WTC11 (cell line): ENCODE measurements around the gene BMP7. TPM values are rescaled to one million over a fixed set of nuclear protein-coding genes. Genes with fewer than 3 reads are reported as not detected.
"Not testable (repeated sequence)": the region's sequence is repeated elsewhere in the genome, so short reads cannot be mapped to it uniquely, and the experiment has no call there.

Experiments used
- ATAC-seq: fragments of 200-7000 bp; cut with Tn5 transposase; 2 replicates; pipeline ENCODE4 v1.10.0; 2021; ENCODE audit warnings: mild to moderate bottlenecking, moderate library complexity
- CTCF ChIA-PET: fragments of 300-600 bp; sonication (Branson Sonifier 250); formaldehyde crosslinking; loops from one replicate; lab custom pipeline; 2021; ENCODE audit warnings: antibody characterized with exemption; lab: Charles Lee
- POLR2A ChIA-PET: fragments of 350-600 bp; sonication (Branson Sonifier 250); formaldehyde crosslinking; loops from one replicate; lab custom pipeline; 2021; ENCODE audit warnings: antibody characterized with exemption; lab: Charles Lee
- DNase-seq: peaks from one replicate; pipeline ENCODE4 v3.0.0; 2021; ENCODE audit warnings: low spot score
- H3K27ac Mint-ChIP-seq: 2 replicates; pipeline ENCODE4 v1.8.0; 2021; ENCODE audit warnings: mixed read lengths
- H3K27me3 Mint-ChIP-seq: 2 replicates; pipeline ENCODE4 v1.8.0; 2021; ENCODE audit warnings: low read depth, mild to moderate bottlenecking, moderate library complexity, mixed read lengths
- H3K36me3 Mint-ChIP-seq: 2 replicates; pipeline ENCODE4 v1.8.0; 2021; ENCODE audit warnings: mixed read lengths
- H3K4me1 Mint-ChIP-seq: 2 replicates; pipeline ENCODE4 v1.8.0; 2022; ENCODE audit warnings: mixed read lengths
- H3K4me3 Mint-ChIP-seq: 2 replicates; pipeline ENCODE4 v1.8.0; 2021; ENCODE audit warnings: mild to moderate bottlenecking, moderate library complexity, mixed read lengths
- H3K9me3 Mint-ChIP-seq: 2 replicates; pipeline ENCODE4 v1.8.0; 2021; ENCODE audit warnings: mixed read lengths
- ATF1 ChIP-seq: sonication (generic); formaldehyde crosslinking; IDR thresholded peaks from 2 replicates; pipeline ENCODE4 v1.8.1; 2023; ENCODE audit warnings: mild to moderate bottlenecking, moderate library complexity, missing genetic modification reagents
- FOXK1 ChIP-seq: sonication (generic); formaldehyde crosslinking; IDR thresholded peaks from 2 replicates; pipeline ENCODE4 v1.8.0; 2022; ENCODE audit warnings: mild to moderate bottlenecking, moderate library complexity, missing genetic modification reagents
- GABPB1 ChIP-seq: sonication (generic); formaldehyde crosslinking; IDR thresholded peaks from 2 replicates; pipeline ENCODE4 v1.8.1; 2023; ENCODE audit warnings: mild to moderate bottlenecking, missing genetic modification reagents
- JAZF1 ChIP-seq: fragments of 250-450 bp; sonication (Bioruptor Pico); IDR thresholded peaks from 2 replicates; pipeline ENCODE4 v1.9.0; 2021; ENCODE audit warnings: moderate library complexity, mild to moderate bottlenecking, inconsistent platforms
- PRRX2 ChIP-seq: fragments of 250-450 bp; sonication (Bioruptor Pico); IDR thresholded peaks from 2 replicates; pipeline ENCODE4 v1.8.0; 2021; ENCODE audit warnings: mild to moderate bottlenecking
- SMAD3 ChIP-seq: sonication (generic); formaldehyde crosslinking; IDR thresholded peaks from 2 replicates; pipeline ENCODE4 v1.8.0; 2022; ENCODE audit warnings: missing genetic modification reagents, mild to moderate bottlenecking, borderline replicate concordance
- TEAD4 ChIP-seq: sonication (generic); formaldehyde crosslinking; IDR thresholded peaks from 2 replicates; pipeline ENCODE4 v1.8.0; 2022; ENCODE audit warnings: mild to moderate bottlenecking, missing genetic modification reagents
- ZNF219 ChIP-seq: sonication (generic); formaldehyde crosslinking; IDR thresholded peaks from 2 replicates; pipeline ENCODE4 v1.8.0; 2023; ENCODE audit warnings: missing genetic modification reagents, mild to moderate bottlenecking, borderline replicate concordance
- total RNA-seq: library from RNA; stranded (reverse); gene quantifications from 3 replicates; pipeline ENCODE4 v1.2.3, GENCODE V29; 2021
- TF ChIP-seq, protein P1 (sequence below): sonication (generic); formaldehyde crosslinking; IDR thresholded peaks from 2 replicates; pipeline ENCODE4 v1.8.0; 2022; ENCODE audit warnings: mild to moderate bottlenecking, missing genetic modification reagents
- TF ChIP-seq, protein P2 (sequence below): sonication (generic); formaldehyde crosslinking; IDR thresholded peaks from 2 replicates; pipeline ENCODE4 v1.8.1; 2022; ENCODE audit warnings: low read depth, mild to moderate bottlenecking, moderate library complexity, missing genetic modification reagents, borderline replicate concordance
- TF ChIP-seq, protein P3 (sequence below): sonication (generic); formaldehyde crosslinking; IDR thresholded peaks from 2 replicates; pipeline ENCODE4 v1.8.0; 2023; ENCODE audit warnings: missing genetic modification reagents, mild to moderate bottlenecking, borderline replicate concordance

BMP7 gene
- total RNA-seq, 1 experiment from 2014 or later: 40.7 TPM

DNA sequence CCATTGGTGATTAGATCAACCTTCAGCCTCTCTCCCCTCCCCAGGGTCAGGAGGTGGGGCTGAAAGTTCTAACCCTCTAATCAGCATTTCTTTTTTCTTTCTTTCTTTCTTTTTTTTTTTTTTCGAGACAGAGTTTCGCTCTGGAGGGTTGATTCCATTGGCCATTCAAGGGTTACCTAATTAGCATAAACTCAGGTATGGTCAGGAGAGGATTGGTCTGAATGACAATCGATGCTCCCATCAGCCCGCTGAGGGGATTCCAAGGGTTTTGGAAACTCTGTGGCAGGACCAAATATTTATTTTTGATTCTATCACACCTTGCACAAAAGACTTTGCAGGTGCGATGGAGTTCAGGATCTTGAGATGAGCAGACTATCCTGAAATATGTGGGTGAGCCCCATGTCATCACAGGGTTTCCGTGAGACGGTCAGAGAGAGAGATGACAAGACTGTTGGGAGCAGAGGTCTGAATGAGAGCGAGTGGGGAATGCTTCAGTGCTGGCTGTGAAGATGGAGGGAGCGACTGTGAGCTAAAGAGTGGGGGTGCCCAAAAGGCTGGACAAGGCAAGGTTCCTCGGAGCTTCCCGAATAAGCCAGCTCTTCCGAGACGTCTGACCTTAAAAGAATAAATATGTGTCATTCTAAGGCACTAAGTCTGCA is 107.1 kb downstream of the BMP7 start:
- no peaks in the 10 kb centered on the region; the same call in 1 of the 2 replicates for H3K27me3 Mint-ChIP-seq
- peaks cover 7% of the 10 kb centered on the region for H3K9me3 Mint-ChIP-seq
- CTCF ChIA-PET: interaction anchor here (1.4 kb wide), 1 partner anchor 187 kb away, joined by 3 read pairs; no protein-coding TSS in a partner anchor
- H3K36me3 Mint-ChIP-seq: 0 out of 2 replicates have a peak, but pooled peaks cover 5% of the 10 kb centered on the region
- TF ChIP-seq, protein P1, sequence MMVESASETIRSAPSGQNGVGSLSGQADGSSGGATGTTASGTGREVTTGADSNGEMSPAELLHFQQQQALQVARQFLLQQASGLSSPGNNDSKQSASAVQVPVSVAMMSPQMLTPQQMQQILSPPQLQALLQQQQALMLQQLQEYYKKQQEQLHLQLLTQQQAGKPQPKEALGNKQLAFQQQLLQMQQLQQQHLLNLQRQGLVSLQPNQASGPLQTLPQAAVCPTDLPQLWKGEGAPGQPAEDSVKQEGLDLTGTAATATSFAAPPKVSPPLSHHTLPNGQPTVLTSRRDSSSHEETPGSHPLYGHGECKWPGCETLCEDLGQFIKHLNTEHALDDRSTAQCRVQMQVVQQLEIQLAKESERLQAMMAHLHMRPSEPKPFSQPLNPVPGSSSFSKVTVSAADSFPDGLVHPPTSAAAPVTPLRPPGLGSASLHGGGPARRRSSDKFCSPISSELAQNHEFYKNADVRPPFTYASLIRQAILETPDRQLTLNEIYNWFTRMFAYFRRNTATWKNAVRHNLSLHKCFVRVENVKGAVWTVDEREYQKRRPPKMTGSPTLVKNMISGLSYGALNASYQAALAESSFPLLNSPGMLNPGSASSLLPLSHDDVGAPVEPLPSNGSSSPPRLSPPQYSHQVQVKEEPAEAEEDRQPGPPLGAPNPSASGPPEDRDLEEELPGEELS: no peak
- no peak for TF ChIP-seq GABPB1
- TF ChIP-seq, protein P2, sequence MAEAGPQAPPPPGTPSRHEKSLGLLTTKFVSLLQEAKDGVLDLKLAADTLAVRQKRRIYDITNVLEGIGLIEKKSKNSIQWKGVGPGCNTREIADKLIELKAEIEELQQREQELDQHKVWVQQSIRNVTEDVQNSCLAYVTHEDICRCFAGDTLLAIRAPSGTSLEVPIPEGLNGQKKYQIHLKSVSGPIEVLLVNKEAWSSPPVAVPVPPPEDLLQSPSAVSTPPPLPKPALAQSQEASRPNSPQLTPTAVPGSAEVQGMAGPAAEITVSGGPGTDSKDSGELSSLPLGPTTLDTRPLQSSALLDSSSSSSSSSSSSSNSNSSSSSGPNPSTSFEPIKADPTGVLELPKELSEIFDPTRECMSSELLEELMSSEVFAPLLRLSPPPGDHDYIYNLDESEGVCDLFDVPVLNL: no peak
- TF ChIP-seq JAZF1: no peak
- no peak for TF ChIP-seq FOXK1
- TF ChIP-seq ATF1: no peak
- TF ChIP-seq ZNF219 (CRISPR knock-in tag): no peak
- no peak for DNase-seq
- POLR2A ChIA-PET: no interaction called here
- peak overlapping the region; percentile 73 for H3K27ac Mint-ChIP-seq
- no peak overlapping the region for H3K4me3 Mint-ChIP-seq
- ATAC-seq: peak; percentile 88
- peaks cover 12% of the 10 kb centered on the region for H3K4me1 Mint-ChIP-seq

DNA sequence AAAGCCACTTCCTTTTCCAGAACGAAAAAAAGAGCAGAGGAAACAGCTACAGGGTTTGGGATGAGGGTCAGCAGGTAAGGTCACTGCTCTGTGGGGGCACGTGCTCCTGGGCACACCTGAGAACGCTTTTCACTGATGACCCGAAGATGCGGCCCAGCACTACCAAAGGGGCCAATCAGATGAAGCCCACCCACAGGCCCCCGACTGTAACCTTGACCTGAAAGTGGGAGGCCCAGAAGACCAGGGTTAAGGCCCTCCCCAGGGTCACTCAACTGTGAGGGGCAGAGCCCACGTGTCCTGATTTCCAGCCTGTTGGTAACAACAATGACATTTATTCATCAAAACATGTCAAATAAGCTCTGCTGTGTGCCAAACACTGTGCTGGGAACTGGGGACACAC is 108.0 kb downstream of the BMP7 start:
- CTCF ChIA-PET: no interaction called here

DNA sequence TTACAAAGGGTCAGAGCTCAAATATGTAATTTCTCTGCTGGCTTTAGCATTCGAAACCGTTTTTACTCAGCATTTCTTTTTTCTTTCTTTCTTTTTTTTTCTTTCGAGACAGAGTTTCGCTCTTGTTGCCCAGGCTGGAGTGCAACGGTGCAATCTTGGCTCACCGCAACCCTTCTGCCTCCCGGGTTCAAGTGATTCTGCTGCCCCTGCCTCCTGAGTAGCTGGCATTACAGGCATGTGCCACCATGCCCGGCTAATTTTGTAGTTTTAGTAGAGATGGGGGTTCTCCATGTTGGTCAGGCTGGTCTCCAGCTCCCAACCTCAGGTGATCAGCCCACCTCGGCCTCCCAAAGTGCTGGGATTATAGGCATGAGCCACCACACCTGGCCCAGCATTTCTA is 108.7 kb downstream of the BMP7 start:
- H3K4me1 Mint-ChIP-seq: peaks cover 12% of the 10 kb centered on the region
- H3K36me3 Mint-ChIP-seq, POLR2A ChIA-PET, H3K27me3 Mint-ChIP-seq, H3K9me3 Mint-ChIP-seq, CTCF ChIA-PET, H3K4me3 Mint-ChIP-seq, DNase-seq, ATAC-seq, H3K27ac Mint-ChIP-seq: not testable (repeated sequence)

More for the DNA sequence above, 108.0 kb downstream of the BMP7 start:
- no peak for TF ChIP-seq SMAD3 (CRISPR knock-in tag)
- TF ChIP-seq TEAD4 (CRISPR knock-in tag): 0 out of 2 replicates have a peak, but pooled peaks have one; percentile 18
- TF ChIP-seq PRRX2 (CRISPR knock-in tag): no peak
- TF ChIP-seq, protein P3, sequence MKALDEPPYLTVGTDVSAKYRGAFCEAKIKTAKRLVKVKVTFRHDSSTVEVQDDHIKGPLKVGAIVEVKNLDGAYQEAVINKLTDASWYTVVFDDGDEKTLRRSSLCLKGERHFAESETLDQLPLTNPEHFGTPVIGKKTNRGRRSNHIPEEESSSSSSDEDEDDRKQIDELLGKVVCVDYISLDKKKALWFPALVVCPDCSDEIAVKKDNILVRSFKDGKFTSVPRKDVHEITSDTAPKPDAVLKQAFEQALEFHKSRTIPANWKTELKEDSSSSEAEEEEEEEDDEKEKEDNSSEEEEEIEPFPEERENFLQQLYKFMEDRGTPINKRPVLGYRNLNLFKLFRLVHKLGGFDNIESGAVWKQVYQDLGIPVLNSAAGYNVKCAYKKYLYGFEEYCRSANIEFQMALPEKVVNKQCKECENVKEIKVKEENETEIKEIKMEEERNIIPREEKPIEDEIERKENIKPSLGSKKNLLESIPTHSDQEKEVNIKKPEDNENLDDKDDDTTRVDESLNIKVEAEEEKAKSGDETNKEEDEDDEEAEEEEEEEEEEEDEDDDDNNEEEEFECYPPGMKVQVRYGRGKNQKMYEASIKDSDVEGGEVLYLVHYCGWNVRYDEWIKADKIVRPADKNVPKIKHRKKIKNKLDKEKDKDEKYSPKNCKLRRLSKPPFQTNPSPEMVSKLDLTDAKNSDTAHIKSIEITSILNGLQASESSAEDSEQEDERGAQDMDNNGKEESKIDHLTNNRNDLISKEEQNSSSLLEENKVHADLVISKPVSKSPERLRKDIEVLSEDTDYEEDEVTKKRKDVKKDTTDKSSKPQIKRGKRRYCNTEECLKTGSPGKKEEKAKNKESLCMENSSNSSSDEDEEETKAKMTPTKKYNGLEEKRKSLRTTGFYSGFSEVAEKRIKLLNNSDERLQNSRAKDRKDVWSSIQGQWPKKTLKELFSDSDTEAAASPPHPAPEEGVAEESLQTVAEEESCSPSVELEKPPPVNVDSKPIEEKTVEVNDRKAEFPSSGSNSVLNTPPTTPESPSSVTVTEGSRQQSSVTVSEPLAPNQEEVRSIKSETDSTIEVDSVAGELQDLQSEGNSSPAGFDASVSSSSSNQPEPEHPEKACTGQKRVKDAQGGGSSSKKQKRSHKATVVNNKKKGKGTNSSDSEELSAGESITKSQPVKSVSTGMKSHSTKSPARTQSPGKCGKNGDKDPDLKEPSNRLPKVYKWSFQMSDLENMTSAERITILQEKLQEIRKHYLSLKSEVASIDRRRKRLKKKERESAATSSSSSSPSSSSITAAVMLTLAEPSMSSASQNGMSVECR: no peak
- TF ChIP-seq, all 79 proteins: peak for 1
- H3K4me3 Mint-ChIP-seq: no peak overlapping the region
- ATAC-seq (no peak), DNase-seq (no peak)
- H3K4me1 Mint-ChIP-seq: peaks cover 12% of the 10 kb centered on the region
- H3K27ac Mint-ChIP-seq: peak overlapping the region; percentile 29; the same call in 1 of the 2 replicates
- no peaks in the 10 kb centered on the region for H3K36me3 Mint-ChIP-seq
- no peaks in the 10 kb centered on the region; the same call in 1 of the 2 replicates for H3K27me3 Mint-ChIP-seq
- H3K9me3 Mint-ChIP-seq: no peaks in the 10 kb centered on the region
- POLR2A ChIA-PET: no interaction called here
